Prostate gland (tissue), 2 donors: ENCODE measurements around the gene CLIP4. TPM values are rescaled to one million over a fixed set of nuclear protein-coding genes. Genes with fewer than 3 reads are reported as not detected.
"Not testable (repeated sequence)": the region's sequence is repeated elsewhere in the genome, so short reads cannot be mapped to it uniquely, and the experiment has no call there.

Experiments
- DNase-seq: peaks from one replicate; pipeline ENCODE4 v3.0.0-alpha.2; 2019; ENCODE audit warnings: low spot score
- H3K27ac ChIP-seq, 2 donors: fragments of 200-600 bp; sonication (generic); 2 replicates each; pipeline ENCODE4 v1.5.1; 2017 to 2019
- H3K27me3 ChIP-seq: fragments of 200-600 bp; sonication (generic); replicated peaks from 2 replicates; pipeline ENCODE4 v1.5.1; 2019; ENCODE audit not compliant: insufficient read depth
- H3K36me3 ChIP-seq, 2 donors: fragments of 200-600 bp; sonication (generic); 1 replicate in 1 of 2; 2 replicates in 1 of 2; pipeline versions ENCODE4 v1.5.1 to v1.8.1; 2017 to 2019
- H3K4me1 ChIP-seq: fragments of 200-600 bp; sonication (generic); replicated peaks from 2 replicates; pipeline ENCODE4 v1.5.1; 2019
- H3K4me3 ChIP-seq, 2 donors: fragments of 200-600 bp; sonication (generic); 2 replicates each; pipeline ENCODE4 v1.5.1; 2017 to 2019
- H3K9me3 ChIP-seq: fragments of 200-600 bp; sonication (generic); 2 replicates; pipeline ENCODE4 v1.5.1; 2017
- POLR2A ChIP-seq: fragments of 450-650 bp; IDR thresholded peaks from one replicate; pipeline ENCODE4 v1.6.1; 2016; ENCODE audit warnings: antibody characterized with exemption, mild to moderate bottlenecking
- POLR2AphosphoS5 ChIP-seq: sonication (generic); formaldehyde crosslinking; IDR thresholded peaks from one replicate; pipeline ENCODE4 v1.6.1; 2017; ENCODE audit warnings: antibody characterized with exemption
- WGBS: methylation state at CpG from one replicate; pipeline ENCODE4 v1.1.5; 2018; 5-methylcytosine and 5-hydroxymethylcytosine counted together
- intact Hi-C: fragments of 100-400 bp; cut with DNase I; formaldehyde crosslinking; loops from one replicate; pipeline ENCODE4 v1.14.2; 2022
- total RNA-seq, 2 donors: library from RNA; depleted of rRNA; stranded (reverse); fragments of >200 nt; gene quantifications; one replicate each; pipeline ENCODE4 v1.1.0, GENCODE V29; 2016
- TF ChIP-seq, protein P1 (sequence below), 4 experiments: fragments of 200-600 bp in 2 of 4; fragments of 450-650 bp in 2 of 4; sonication (generic) in 2 of 4; IDR thresholded peaks; 1 replicate in 3 of 4; 2 replicates in 1 of 4; pipeline ENCODE4 v1.5.1; 2016 to 2019; ENCODE audit warnings: antibody characterized with exemption in 4 of 4, mild to moderate bottlenecking in 2 of 4, moderate library complexity in 2 of 4

Gene CLIP4
- total RNA-seq, 2 donors from 2014 or later: 26.1 to 30.3 TPM

DNA sequence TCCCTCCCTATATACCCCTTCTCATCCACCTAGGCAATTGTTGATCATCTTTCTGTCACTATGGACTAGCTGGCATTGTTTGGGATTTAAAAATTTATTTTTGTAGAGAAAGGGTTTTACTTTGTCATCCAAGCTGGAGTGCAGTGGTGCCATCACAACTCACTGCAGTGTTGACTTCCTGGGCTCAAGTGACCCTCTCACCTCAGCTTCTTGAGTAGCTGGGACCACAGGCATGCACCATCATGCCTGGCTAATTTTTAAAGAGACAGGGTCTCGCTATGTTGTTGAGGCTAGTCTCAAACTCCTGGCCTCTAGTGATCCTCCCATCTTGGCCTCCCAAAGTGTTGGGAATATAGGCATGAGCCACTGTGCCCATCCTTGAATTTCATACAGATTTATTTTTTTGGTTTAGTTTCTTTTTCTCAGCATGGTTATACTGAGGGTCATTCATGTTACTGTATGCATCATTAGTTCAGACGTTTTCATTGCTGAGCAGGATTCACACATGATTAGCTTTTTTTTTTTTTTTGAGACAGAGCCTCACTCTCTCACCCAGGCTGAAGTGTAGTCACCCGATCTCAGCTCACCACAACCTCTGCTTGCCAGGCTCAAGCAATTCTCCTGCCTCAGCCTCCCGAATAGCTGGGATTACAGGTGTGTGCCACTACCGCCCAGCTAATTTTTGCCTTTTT lies 32.3 kb upstream of the CLIP4 start:
- H3K27ac ChIP-seq: no peak overlapping the region
- H3K4me1 ChIP-seq: no peaks in the 10 kb centered on the region
- no peak for DNase-seq
- H3K4me3 ChIP-seq: no peak overlapping the region
- intact Hi-C loops: no loop called here
- no peaks in the 10 kb centered on the region for H3K9me3 ChIP-seq
- no peaks in the 10 kb centered on the region for H3K36me3 ChIP-seq
- WGBS: 93% methylated on average over 5 of the region's 5 CpGs
- TF ChIP-seq POLR2AphosphoS5: no peak
- TF ChIP-seq, protein P1, sequence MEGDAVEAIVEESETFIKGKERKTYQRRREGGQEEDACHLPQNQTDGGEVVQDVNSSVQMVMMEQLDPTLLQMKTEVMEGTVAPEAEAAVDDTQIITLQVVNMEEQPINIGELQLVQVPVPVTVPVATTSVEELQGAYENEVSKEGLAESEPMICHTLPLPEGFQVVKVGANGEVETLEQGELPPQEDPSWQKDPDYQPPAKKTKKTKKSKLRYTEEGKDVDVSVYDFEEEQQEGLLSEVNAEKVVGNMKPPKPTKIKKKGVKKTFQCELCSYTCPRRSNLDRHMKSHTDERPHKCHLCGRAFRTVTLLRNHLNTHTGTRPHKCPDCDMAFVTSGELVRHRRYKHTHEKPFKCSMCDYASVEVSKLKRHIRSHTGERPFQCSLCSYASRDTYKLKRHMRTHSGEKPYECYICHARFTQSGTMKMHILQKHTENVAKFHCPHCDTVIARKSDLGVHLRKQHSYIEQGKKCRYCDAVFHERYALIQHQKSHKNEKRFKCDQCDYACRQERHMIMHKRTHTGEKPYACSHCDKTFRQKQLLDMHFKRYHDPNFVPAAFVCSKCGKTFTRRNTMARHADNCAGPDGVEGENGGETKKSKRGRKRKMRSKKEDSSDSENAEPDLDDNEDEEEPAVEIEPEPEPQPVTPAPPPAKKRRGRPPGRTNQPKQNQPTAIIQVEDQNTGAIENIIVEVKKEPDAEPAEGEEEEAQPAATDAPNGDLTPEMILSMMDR (IDR thresholded peaks at IDR 0.05): no peak
- no peak for TF ChIP-seq POLR2A
- H3K27me3 ChIP-seq: no peaks in the 10 kb centered on the region

DNA sequence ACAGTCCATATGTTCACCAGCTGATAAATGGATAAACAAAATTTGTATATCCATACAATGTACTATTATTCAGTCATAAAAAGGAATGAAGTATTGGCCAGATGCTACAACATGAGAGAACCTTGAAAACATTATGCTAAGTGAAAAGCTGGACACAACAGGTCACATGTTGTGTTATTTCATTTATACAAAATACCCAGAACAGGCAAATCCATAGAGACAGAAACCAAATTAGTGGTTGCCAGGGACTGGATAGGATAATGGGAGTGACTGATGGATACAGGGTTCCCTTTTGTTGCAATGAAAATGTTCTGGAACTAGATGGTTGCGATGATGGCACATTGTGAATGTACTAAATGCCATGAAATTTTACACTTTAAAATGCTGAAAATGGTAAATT lies 30.7 kb upstream of the CLIP4 start:
- no peaks in the 10 kb centered on the region for H3K27me3 ChIP-seq
- no peak for DNase-seq
- no peak overlapping the region for H3K4me3 ChIP-seq
- no peak overlapping the region for H3K27ac ChIP-seq
- intact Hi-C loops: no loop called here
- no peaks in the 10 kb centered on the region for H3K4me1 ChIP-seq
- H3K36me3 ChIP-seq: no peaks in the 10 kb centered on the region
- H3K9me3 ChIP-seq: no peaks in the 10 kb centered on the region
- TF ChIP-seq, protein P1 (IDR thresholded peaks at IDR 0.05): no peak
- TF ChIP-seq POLR2A: no peak
- TF ChIP-seq POLR2AphosphoS5: no peak
- WGBS: 93% methylated on average over 1 of the region's 1 CpG

DNA sequence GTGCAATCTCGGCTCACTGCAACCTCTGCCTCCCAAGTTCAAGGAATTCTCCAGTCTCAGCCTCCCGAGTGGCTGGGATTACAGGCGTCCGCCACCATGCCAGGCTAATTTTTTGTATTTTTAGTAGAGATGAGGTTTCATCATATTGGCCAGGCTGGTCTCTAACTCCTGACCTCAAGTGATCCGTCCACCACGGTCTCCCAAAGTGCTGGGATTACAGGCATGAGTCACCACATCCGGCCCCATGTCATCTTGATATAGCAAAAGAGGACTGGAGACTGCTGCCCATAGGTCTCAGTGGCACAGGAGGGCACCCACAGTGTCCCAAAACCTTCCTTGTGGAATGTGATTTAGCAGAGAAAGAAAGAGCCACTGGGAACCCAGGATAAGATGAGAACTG lies 24.9 kb upstream of the CLIP4 start:
- H3K4me1 ChIP-seq, H3K4me3 ChIP-seq, intact Hi-C loops, H3K27ac ChIP-seq, DNase-seq, H3K9me3 ChIP-seq, H3K36me3 ChIP-seq, H3K27me3 ChIP-seq: not testable (repeated sequence)
- WGBS: 96% methylated on average over 7 of the region's 7 CpGs

DNA sequence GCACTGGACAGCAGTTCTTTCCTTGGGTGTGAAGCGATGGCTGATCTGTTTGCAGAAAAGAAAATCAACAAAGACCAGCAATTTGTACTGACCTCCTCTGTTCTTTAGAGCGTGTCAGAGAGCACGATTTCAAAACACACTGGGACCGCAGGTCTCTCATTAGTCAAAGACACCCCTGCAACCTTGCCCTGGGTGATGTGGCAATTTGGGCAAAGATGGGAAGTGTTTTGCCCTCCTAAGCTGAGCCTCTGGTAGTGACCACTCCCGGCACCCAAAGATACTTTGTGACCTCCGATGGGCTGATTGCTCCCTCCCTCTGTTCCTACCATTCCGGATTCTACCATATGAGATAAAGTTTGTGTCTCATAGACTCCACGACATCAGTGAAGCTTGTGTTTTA lies 18.2 kb upstream of the CLIP4 start:
- DNase-seq: no peak

DNA sequence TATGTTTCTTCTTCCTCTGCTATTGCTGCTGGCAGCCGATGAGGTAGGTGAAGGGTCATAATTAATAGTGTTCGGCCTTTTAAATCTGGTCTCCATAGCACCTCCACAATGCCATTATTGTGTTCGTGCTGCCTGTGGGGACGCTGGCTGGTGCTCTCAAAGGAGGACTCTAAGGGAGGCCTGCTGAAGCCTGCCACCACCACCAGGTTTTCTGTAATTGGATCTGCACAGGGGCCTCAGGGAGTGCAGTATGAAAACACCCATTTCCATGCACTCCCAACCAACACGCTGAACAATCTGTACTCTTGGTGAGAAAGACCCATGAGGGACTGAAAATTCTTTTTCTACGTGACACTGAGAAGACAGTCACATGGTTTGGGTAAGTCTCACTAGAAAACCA lies 17.6 kb upstream of the CLIP4 start:
- 67% methylated on average over 6 of the region's 6 CpGs for WGBS
- no peaks in the 10 kb centered on the region for H3K9me3 ChIP-seq
- H3K27me3 ChIP-seq: no peaks in the 10 kb centered on the region
- no peaks in the 10 kb centered on the region for H3K36me3 ChIP-seq
- H3K27ac ChIP-seq: no peak overlapping the region
- H3K4me1 ChIP-seq: no peaks in the 10 kb centered on the region
- H3K4me3 ChIP-seq: no peak overlapping the region
- DNase-seq: no peak
- TF ChIP-seq POLR2A (no peak), POLR2AphosphoS5 (no peak)
- TF ChIP-seq, protein P1 (IDR thresholded peaks at IDR 0.05): no peak
- intact Hi-C loops: no loop called here

More for the DNA sequence above, 18.2 kb upstream of the CLIP4 start:
- no peaks in the 10 kb centered on the region for H3K27me3 ChIP-seq
- H3K4me1 ChIP-seq: no peaks in the 10 kb centered on the region
- H3K9me3 ChIP-seq: no peaks in the 10 kb centered on the region
- WGBS: 91% methylated on average over 8 of the region's 8 CpGs
- H3K36me3 ChIP-seq: no peaks in the 10 kb centered on the region
- TF ChIP-seq, protein P1 (IDR thresholded peaks at IDR 0.05): no peak
- TF ChIP-seq POLR2A (no peak), POLR2AphosphoS5 (no peak)
- H3K4me3 ChIP-seq: no peak overlapping the region
- no peak overlapping the region for H3K27ac ChIP-seq
- intact Hi-C loops: no loop called here
